Activated CD4-positive, alpha-beta T cell treated with anti-CD3 and anti-CD28 coated beads for 48 hours (primary cell): ENCODE results near the gene ADGRB2.

ENCODE experiments used
- DNase-seq: peaks from one replicate; pipeline ENCODE4 v3.0.0-alpha.2; 2020

ADGRB2 gene

GRCh38 chr1:31701091-31701736, 62.9 kb downstream of the ADGRB2 start:
- peak; percentile 59 for DNase-seq

- DNase-seq, result no peak
Measured at GRCh38 chr1:31700468-31701090, 63.6 kb downstream of the ADGRB2 start.

- DNase-seq, result no peak
Measured at GRCh38 chr1:31699341-31699891, 64.7 kb downstream of the ADGRB2 start.

DNA sequence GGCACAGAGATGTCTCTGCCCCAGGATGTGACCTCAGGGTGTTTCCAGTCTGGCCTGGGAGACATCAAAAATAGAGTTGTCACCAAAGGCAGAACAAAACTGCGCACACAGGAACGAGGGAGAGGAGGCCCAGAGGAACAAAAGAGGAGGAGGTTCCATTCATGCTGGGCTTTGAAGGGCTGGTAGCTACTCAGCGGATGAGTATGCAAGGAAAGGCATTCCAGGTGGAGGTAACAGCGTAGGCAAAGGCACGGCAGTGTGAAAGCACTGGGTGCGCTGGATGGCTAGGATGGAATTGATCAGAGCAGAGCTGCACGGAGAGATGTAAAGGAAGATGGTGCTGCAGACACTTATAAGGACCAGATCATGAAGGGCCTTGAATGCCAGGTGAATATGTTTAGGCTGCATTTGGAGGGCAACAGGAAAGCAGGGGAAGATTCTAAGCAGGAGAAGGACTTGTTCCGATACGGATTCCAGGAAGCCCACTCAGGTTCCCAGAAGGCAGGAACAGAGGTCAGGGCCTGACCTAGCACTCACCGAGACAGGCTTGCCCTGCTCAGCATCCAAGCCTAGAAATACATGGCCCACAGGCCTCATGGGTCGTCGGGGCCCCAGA, 66.7 kb downstream of the ADGRB2 start:
- DNase-seq, result no peak

- DNase-seq, result no peak
Measured at GRCh38 chr1:31696242-31696641, 67.9 kb downstream of the ADGRB2 start.

DNA sequence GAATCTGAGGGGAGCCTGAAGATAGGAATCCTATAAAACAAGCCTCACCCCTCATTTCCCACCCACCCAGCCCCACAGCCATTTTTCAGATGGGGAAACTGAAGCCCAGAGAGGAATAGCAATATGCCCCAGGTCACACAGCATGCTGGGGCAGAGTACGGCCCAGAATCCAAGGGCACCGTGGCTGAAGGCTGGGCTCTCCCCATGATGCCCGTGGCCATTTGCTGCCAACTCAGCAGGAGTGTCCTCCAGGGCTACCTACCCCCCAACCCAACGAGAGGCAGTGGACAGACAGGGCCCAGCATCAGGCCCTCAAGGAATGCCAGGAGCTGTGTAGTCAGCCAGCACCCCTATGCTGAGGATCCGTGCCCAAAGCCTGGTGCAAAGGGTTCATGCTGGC, 68.8 kb downstream of the ADGRB2 start:
- DNase-seq, result no peak

- no peak for DNase-seq
Measured at GRCh38 chr1:31694964-31695313, 69.2 kb downstream of the ADGRB2 start.

DNA sequence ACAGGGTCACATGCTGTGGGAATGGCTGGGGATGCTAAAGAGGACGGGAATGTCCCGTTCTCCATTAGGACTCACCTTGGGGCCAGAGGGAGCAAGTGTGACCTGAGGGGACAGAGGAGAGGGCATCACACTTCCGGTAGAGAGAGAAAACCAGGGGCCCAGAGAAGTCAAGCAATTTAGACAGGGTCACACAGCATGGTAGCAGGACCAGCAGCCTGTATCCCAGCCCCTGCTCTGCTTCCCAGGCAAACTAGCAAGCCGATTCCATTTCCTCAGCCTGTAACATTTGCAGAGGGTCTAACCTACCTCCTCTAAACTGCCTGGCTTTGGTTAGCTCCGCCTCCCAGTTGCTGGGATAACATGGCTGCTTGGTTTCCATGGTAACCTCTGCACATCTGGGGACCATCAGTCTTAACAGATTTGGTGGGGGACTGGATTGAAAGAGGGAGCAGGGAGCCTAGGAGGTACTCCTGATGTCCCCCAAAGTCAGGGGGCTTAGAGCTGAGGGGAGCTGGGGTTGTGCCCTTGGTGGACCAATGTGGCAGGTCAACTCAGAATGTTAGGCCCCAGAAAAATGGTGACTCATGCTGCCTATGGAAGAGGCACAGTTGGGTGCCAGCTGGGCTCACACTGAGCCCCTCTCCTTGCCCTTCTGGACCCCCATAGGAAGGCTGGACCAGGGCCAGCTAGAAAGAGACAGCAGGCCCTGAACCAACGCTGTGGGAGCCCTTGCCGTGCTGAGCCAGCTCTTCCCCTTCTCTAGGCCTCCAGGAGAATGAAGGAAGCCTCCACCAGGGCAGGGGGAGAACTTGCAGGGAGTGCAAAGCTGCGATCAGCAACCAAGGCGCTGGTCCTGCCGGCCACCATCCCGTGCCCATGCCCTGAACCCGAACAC, 69.8 kb downstream of the ADGRB2 start:
- DNase-seq, result no peak

- DNase-seq, result no peak
Measured at GRCh38 chr1:31693231-31693630, 70.9 kb downstream of the ADGRB2 start.

DNA sequence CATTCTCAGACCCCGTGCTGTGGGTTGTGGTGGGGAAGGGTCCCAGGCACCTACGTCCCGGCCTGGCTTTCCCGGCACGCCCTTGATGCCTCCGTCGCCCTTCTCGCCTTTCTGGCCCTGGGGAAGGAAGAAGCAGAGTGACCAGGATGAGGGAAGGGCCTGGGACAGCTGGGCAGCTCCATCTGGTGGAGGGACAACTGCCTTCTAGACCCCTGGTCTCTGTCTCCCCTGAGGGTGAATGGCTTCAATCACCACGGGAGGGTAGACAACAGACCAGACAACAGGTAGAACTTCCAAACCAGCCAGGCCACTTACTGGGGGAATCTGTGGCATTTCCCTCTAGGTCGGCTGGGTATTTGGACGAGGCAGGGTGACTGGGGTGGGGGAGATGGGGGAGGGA, 72.2 kb downstream of the ADGRB2 start:
- DNase-seq, result no peak

- no peak for DNase-seq
Measured at GRCh38 chr1:31691446-31691845, 72.7 kb downstream of the ADGRB2 start.

DNA sequence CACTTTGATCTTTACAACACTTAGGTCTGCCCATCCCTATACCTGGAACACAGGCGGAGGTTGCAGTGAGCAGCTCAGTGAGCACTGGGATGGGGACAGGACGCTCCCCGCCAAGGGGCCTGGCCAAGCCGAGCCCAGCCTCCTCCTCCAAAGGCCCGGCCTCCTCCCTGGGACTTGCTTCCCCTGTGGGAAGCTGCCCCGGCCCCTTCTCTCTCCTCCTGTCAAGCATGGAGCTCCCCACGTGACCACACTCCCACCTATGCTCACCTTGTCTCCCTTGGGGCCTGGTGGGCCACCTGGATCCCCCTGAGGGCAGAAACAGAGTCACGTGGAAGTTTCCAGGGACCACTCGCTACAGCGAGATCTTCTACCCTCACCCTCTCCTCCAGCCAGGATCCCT, 73.2 kb downstream of the ADGRB2 start:
- DNase-seq, result no peak

GRCh38 chr1:31689854-31690253, 74.3 kb downstream of the ADGRB2 start:
- no peak for DNase-seq

DNA sequence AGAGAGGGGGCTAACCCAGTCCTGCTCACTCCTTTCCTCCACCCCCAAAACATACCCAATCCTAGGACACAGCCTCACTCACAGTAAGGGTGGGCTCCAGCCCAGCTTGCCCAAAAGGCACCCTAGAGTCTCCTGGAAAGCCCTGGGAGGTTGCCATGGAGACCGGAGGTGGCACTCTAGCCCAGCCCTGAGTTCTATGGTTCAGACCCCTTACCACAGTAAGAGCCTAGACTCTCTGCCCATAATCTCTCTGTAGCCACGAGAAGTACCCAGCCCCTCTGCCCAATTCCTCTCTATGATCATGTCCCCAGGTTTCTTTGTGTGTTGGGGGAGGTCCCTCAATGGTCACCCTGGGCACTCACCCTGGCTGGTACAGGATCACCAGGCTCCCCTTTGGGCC, 74.8 kb downstream of the ADGRB2 start:
- DNase-seq, result no peak

- no peak for DNase-seq
Measured at GRCh38 chr1:31688233-31688918, 75.8 kb downstream of the ADGRB2 start.

- DNase-seq, result no peak
Measured at GRCh38 chr1:31687601-31688000, 76.5 kb downstream of the ADGRB2 start.

- DNase-seq, result no peak
Measured at GRCh38 chr1:31685795-31686194, 78.3 kb downstream of the ADGRB2 start.

- DNase-seq, result peak; percentile 34
Measured at GRCh38 chr1:31683997-31684396, 80.1 kb downstream of the ADGRB2 start.

- no peak for DNase-seq
Measured at GRCh38 chr1:31681415-31681814, 82.7 kb downstream of the ADGRB2 start.

GRCh38 chr1:31679676-31680230, 84.4 kb downstream of the ADGRB2 start:
- no peak for DNase-seq

DNA sequence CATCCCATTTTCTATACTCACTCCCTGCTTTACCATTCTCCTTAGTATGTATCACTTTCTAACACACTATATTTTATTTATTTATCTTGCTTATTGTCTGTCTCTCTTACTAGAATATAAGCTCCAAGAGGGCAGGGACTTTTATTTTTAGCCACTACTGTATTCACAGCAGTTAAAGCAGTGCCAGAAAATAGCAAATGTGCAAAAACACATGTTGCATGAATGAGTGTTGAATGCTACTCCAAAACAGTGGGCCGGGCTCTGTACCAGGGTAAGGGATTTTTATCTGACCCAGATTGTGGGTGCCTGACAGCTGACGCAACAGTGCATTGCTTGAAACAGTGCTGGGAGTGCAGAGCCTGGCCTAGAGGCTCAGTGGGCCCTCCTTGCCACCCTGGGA, 85.0 kb downstream of the ADGRB2 start:
- no peak for DNase-seq

GRCh38 chr1:31678681-31679080, 85.5 kb downstream of the ADGRB2 start:
- no peak for DNase-seq
